Peyer's patch (tissue), 4 donors: ENCODE measurements around the gene STK39.

ENCODE experiments used
- CTCF ChIP-seq, 6 experiments: fragments of 450-650 bp in 4 of 6; fragments of 200-600 bp in 2 of 6; sonication (generic) in 1 of 6; IDR thresholded peaks; one replicate each; pipeline ENCODE4 v1.5.1; 2017 to 2019; ENCODE audit warnings: antibody characterized with exemption in 6 of 6, mild to moderate bottlenecking in 3 of 6, moderate library complexity in 1 of 6
- POLR2A ChIP-seq, 2 donors: fragments of 450-650 bp; IDR thresholded peaks; one replicate each; pipeline ENCODE4 v1.5.1; 2017; ENCODE audit warnings: antibody characterized with exemption in 2 of 2, mild to moderate bottlenecking in 2 of 2, moderate library complexity in 2 of 2

- no peak for TF ChIP-seq CTCF (IDR thresholded peaks at IDR 0.05)
- no peak for TF ChIP-seq POLR2A (IDR thresholded peaks at IDR 0.05)
These were observed 275.4 kb downstream of the STK39 start for GRCh38 chr2:167972020-167972419.
